Vagina (tissue), 2 donors: ENCODE data around the gene LGALS8. TPM values are rescaled to one million over a fixed set of nuclear protein-coding genes. Genes with fewer than 3 reads are reported as not detected.

Experiments used
- DNase-seq, 2 donors: peaks; one replicate each; pipeline ENCODE4 v3.0.0-alpha.2; 2017; ENCODE audit errors: extremely low spot score in 2 of 2
- H3K27ac ChIP-seq: fragments of 200-600 bp; sonication (generic); one replicate; pipeline ENCODE4 v1.5.1; 2019
- H3K27me3 ChIP-seq: fragments of 200-600 bp; sonication (generic); one replicate; pipeline ENCODE4 v1.5.1; 2019
- H3K36me3 ChIP-seq, 2 donors: fragments of 200-600 bp; sonication (generic); one replicate each; pipeline ENCODE4 v1.5.1; 2017 to 2019
- H3K4me1 ChIP-seq: fragments of 200-600 bp; sonication (generic); one replicate; pipeline ENCODE4 v1.5.1; 2019
- H3K4me3 ChIP-seq, 2 donors: fragments of 200-600 bp; sonication (generic); 1 replicate in 1 of 2; 2 replicates in 1 of 2; pipeline ENCODE4 v1.5.1; 2016 to 2019
- H3K9me3 ChIP-seq: fragments of 200-600 bp; sonication (generic); one replicate; pipeline ENCODE4 v1.5.1; 2019
- POLR2A ChIP-seq, 2 donors: fragments of 450-650 bp; IDR thresholded peaks; one replicate each; pipeline ENCODE4 v1.6.1; 2017; ENCODE audit warnings: antibody characterized with exemption in 2 of 2, mild to moderate bottlenecking in 2 of 2, moderate library complexity in 2 of 2
- POLR2AphosphoS5 ChIP-seq, 2 donors: sonication (generic); formaldehyde crosslinking; IDR thresholded peaks; one replicate each; pipeline ENCODE4 v1.9.0; 2017; ENCODE audit warnings: antibody characterized with exemption in 2 of 2, mild to moderate bottlenecking in 2 of 2, low read depth in 1 of 2; ENCODE audit not compliant: insufficient read depth in 1 of 2
- intact Hi-C: fragments of 100-400 bp; cut with DNase I; formaldehyde crosslinking; loops from one replicate; pipeline ENCODE4 v1.15.1; 2023
- total RNA-seq: library from RNA; depleted of rRNA; stranded (reverse); fragments of >200 nt; gene quantifications from one replicate; pipeline ENCODE4 v1.2.3, GENCODE V29; 2016
- TF ChIP-seq, protein P1 (sequence below), 3 experiments: fragments of 450-650 bp in 2 of 3; fragments of 200-600 bp in 1 of 3; sonication (generic) in 1 of 3; IDR thresholded peaks; one replicate each; pipeline ENCODE4 v1.5.1; 2017 to 2019; ENCODE audit warnings: antibody characterized with exemption in 3 of 3, mild to moderate bottlenecking in 2 of 3, moderate library complexity in 2 of 3

The LGALS8 gene
- total RNA-seq, 1 donor from 2014 or later, result 38.1 TPM

DNA sequence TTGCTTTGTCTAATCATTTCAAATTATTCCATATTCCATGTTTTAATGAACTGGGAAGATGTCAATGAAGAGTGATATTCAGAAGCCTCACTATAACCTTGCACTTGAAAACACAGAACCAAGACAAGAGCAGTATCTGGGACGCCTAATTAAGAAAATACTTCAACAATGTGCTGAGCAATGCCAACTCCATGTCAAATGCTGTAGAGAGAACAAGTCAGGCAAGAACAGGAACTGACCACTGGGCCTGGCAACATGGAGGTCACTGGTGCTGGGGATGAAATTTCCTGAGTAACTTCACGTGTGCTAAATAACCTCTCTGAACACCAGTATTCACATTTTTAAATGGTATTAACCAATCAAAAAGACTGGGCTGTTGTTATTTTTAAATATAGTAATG, 57.7 kb downstream of the LGALS8 start:
- Histone ChIP-seq H3K27ac (no peak overlapping the region), H3K4me1 (no peaks in the 10 kb centered on the region), H3K4me3 (no peak overlapping the region), H3K27me3 (no peaks in the 10 kb centered on the region), H3K9me3 (no peaks in the 10 kb centered on the region), H3K36me3 (peaks cover 0 to 72% of the 10 kb centered on the region in 2 donors)
- DNase-seq, result no peak
- intact Hi-C loops, result no loop called here
- TF ChIP-seq POLR2AphosphoS5 (IDR thresholded peaks at IDR 0.05; ENCODE audit: insufficient read depth in 1 of 2, low read depth in 1 of 2), result no peak
- TF ChIP-seq, protein P1, sequence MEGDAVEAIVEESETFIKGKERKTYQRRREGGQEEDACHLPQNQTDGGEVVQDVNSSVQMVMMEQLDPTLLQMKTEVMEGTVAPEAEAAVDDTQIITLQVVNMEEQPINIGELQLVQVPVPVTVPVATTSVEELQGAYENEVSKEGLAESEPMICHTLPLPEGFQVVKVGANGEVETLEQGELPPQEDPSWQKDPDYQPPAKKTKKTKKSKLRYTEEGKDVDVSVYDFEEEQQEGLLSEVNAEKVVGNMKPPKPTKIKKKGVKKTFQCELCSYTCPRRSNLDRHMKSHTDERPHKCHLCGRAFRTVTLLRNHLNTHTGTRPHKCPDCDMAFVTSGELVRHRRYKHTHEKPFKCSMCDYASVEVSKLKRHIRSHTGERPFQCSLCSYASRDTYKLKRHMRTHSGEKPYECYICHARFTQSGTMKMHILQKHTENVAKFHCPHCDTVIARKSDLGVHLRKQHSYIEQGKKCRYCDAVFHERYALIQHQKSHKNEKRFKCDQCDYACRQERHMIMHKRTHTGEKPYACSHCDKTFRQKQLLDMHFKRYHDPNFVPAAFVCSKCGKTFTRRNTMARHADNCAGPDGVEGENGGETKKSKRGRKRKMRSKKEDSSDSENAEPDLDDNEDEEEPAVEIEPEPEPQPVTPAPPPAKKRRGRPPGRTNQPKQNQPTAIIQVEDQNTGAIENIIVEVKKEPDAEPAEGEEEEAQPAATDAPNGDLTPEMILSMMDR (IDR thresholded peaks at IDR 0.05), result no peak
- TF ChIP-seq POLR2A (IDR thresholded peaks at IDR 0.05), result no peak

DNA sequence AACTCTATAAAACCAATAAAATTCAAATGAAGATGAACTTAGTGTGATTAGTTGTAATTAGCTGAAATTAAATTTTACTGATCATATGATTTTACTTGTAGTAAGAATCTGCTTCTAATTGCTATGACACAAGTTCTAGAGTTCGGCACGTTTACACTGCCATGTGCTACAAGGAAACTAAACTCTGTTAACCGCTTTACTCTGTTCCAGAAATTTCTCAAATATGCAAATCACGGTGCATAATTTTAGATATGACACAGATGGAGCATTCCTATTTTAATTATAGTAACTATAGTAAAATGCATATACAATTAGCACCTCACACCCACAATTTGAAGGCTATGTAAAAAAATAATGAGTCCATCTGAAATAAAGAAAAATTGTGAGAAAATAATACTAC, 65.7 kb downstream of the LGALS8 start:
- DNase-seq, result no peak
- Histone ChIP-seq H3K4me3 (no peak overlapping the region), H3K4me1 (no peaks in the 10 kb centered on the region), H3K27me3 (no peaks in the 10 kb centered on the region), H3K36me3 (peaks cover 0 to 79% of the 10 kb centered on the region in 2 donors), H3K9me3 (no peaks in the 10 kb centered on the region), H3K27ac (no peak overlapping the region)
- intact Hi-C loops, result no loop called here
- TF ChIP-seq, protein P1 (IDR thresholded peaks at IDR 0.05), result no peak
- TF ChIP-seq POLR2A (IDR thresholded peaks at IDR 0.05), result no peak
- TF ChIP-seq POLR2AphosphoS5 (IDR thresholded peaks at IDR 0.05; ENCODE audit: insufficient read depth in 1 of 2, low read depth in 1 of 2), result no peak

DNA sequence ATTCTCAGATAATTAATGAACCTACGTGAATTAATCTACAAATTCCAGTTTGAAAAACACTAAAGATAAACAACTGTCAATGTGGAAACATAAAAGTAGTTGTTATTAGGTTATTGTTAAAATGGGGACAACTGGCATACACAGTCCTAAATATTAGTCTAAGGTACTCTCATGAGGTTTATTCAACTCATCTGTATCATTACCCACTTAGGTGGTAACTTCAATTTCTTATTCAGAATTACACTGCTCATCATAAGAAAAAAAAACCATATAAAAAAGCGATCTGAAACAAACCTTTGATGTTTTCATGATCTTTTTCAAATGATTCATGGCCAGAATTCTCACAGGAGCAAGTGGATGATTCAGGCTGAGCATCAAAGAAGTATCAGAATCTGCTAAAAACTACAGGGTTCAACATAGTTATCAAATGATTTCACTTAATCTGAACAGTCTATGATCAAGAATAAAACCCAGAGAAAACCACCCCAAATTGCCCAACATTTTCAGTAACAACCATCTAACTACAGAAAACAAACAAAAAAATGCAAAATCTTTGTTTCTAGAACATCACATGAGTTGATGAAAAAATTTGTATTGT, 66.9 kb downstream of the LGALS8 start:
- Histone ChIP-seq H3K27me3 (no peaks in the 10 kb centered on the region), H3K9me3 (no peaks in the 10 kb centered on the region), H3K27ac (no peak overlapping the region), H3K36me3 (peaks cover 0 to 76% of the 10 kb centered on the region in 2 donors), H3K4me3 (no peak overlapping the region), H3K4me1 (no peaks in the 10 kb centered on the region)
- no peak for DNase-seq
- intact Hi-C loops, result no loop called here
- no peak for TF ChIP-seq POLR2A (IDR thresholded peaks at IDR 0.05)
- TF ChIP-seq POLR2AphosphoS5 (IDR thresholded peaks at IDR 0.05; ENCODE audit: insufficient read depth in 1 of 2, low read depth in 1 of 2), result no peak
- TF ChIP-seq, protein P1 (IDR thresholded peaks at IDR 0.05), result no peak

DNA sequence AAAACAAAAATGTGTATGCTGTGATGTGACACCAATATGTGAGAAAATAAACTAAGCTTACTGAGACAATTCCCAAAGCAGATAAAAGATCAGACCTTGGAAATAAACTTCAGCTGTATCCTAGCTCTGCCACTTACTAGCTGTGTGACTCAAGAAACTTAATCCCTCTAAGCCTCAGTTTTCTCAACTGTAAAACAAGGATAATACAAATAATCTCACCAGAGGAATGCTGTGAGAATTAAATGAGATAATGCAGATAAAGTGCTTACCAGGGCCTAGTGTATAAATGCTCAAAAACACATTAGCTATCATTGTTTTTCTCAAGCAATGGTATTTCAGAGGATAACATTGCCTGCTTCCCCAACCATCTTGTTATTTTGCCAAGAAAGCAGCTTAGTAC, 78.4 kb downstream of the LGALS8 start:
- TF ChIP-seq POLR2A (IDR thresholded peaks at IDR 0.05) (no peak), POLR2AphosphoS5 (IDR thresholded peaks at IDR 0.05; ENCODE audit: insufficient read depth in 1 of 2, low read depth in 1 of 2) (no peak)
- TF ChIP-seq, protein P1 (IDR thresholded peaks at IDR 0.05), result no peak
- Histone ChIP-seq H3K27ac (no peak overlapping the region), H3K36me3 (peaks cover 0 to 22% of the 10 kb centered on the region in 2 donors), H3K4me1 (peaks cover 19% of the 10 kb centered on the region), H3K27me3 (no peaks in the 10 kb centered on the region), H3K9me3 (no peaks in the 10 kb centered on the region), H3K4me3 (no peak overlapping the region)
- intact Hi-C loops, result loop anchor here (10.0 kb wide), 1 partner anchor 193 kb away; the partner anchor contains the start of gene MTR
- no peak for DNase-seq

Other genes starting within 250 kb of the LGALS8 start
- gene ERO1B, start 242.0 kb upstream of the LGALS8 start, total RNA-seq, result 10.3 TPM
- gene EDARADD, start 129.7 kb upstream of the LGALS8 start, total RNA-seq, result 1.2 TPM
- 24.1 TPM for gene HEATR1, start 80.5 kb downstream of the LGALS8 start, total RNA-seq
- gene ACTN2, start 162.5 kb downstream of the LGALS8 start, total RNA-seq, result 1.5 TPM